H1 (cell line): ENCODE results near the gene C1QTNF1. TPM values are rescaled to one million over a fixed set of nuclear protein-coding genes. Genes with fewer than 3 reads are reported as not detected.

Experiments
- CTCF ChIA-PET: fragments of 300-600 bp; sonication (Branson Sonifier 250); formaldehyde crosslinking; loops from one replicate; lab custom pipeline; 2021; ENCODE audit not compliant: partially characterized antibody; lab: Charles Lee
- POLR2A ChIA-PET: fragments of 300-600 bp; sonication (Branson Sonifier 250); formaldehyde crosslinking; loops from one replicate; lab custom pipeline; 2021; ENCODE audit warnings: inconsistent platforms; ENCODE audit not compliant: partially characterized antibody; lab: Charles Lee
- DNase-seq, 2 experiments: peaks; one replicate each; pipeline versions ENCODE4 v3.0.0 to v3.0.0-alpha.2; 2010 to 2022; ENCODE audit warnings: low spot score in 2 of 2, low read depth in 1 of 2, mixed read lengths in 1 of 2
- FAIRE-seq: peaks from 2 replicates; lab custom pipeline; 2011; peaks lifted over from hg19 to GRCh38; lab: Jason Lieb, UNC
- H2AFZ ChIP-seq: 2 replicates; pipeline ENCODE4 v1.8.1; 2012; ENCODE audit warnings: low read length, inconsistent platforms
- H2AK5ac ChIP-seq: 2 replicates; pipeline ENCODE4 v1.6.1; 2013; ENCODE audit warnings: low read depth, low read length
- H2BK120ac ChIP-seq: replicated peaks from 2 replicates; pipeline ENCODE3; 2013; ENCODE audit warnings: low read depth, low read length, inconsistent platforms
- H2BK12ac ChIP-seq: 2 replicates; pipeline ENCODE4 v1.6.1; 2013; ENCODE audit warnings: low read depth, low read length
- H2BK15ac ChIP-seq: 2 replicates; pipeline ENCODE4 v1.6.1; 2013; ENCODE audit warnings: low read length
- H2BK20ac ChIP-seq: 2 replicates; pipeline ENCODE4 v1.6.1; 2013; ENCODE audit warnings: low read length
- H2BK5ac ChIP-seq: 2 replicates; pipeline ENCODE4 v1.6.1; 2013; ENCODE audit warnings: low read depth, low read length
- H3K14ac ChIP-seq: 2 replicates; pipeline ENCODE4 v1.6.1; 2013; ENCODE audit warnings: inconsistent platforms; ENCODE audit not compliant: insufficient read length
- H3K18ac ChIP-seq: 2 replicates; pipeline ENCODE4 v1.6.1; 2013; ENCODE audit warnings: low read length; ENCODE audit errors: extremely low read depth
- H3K23ac ChIP-seq: 2 replicates; pipeline ENCODE4 v1.6.1; 2013; ENCODE audit warnings: inconsistent platforms; ENCODE audit not compliant: insufficient read length
- H3K23me2 ChIP-seq: 2 replicates; pipeline ENCODE4 v1.6.1; 2013; ENCODE audit warnings: low read depth, low read length
- H3K27ac ChIP-seq: 2 replicates; pipeline ENCODE4 v1.6.1; 2011; ENCODE audit warnings: low read depth, low read length, inconsistent platforms
- H3K27me3 ChIP-seq, 4 experiments: replicated peaks in 1 of 4; 1 replicate in 1 of 4; 2 replicates in 3 of 4; pipeline versions ENCODE4 v1.6.1 to v1.8.1; 2011 to 2013; ENCODE audit warnings: low read length in 3 of 4, mild to moderate bottlenecking in 3 of 4, inconsistent platforms in 2 of 4, mixed read lengths in 2 of 4, moderate library complexity in 1 of 4; ENCODE audit not compliant: control insufficient read depth in 3 of 4, insufficient read depth in 3 of 4; ENCODE audit errors: extremely low read depth in 1 of 4
- H3K36me3 ChIP-seq, 4 experiments: 2 replicates each; pipeline versions ENCODE4 v1.6.1 to v1.8.1; 2011 to 2013; ENCODE audit warnings: mild to moderate bottlenecking in 4 of 4, low read length in 3 of 4, moderate library complexity in 2 of 4, control low read depth in 1 of 4, inconsistent platforms in 1 of 4; ENCODE audit not compliant: insufficient read depth in 4 of 4, control insufficient read depth in 2 of 4
- H3K4ac ChIP-seq: replicated peaks from 2 replicates; pipeline ENCODE3; 2013; ENCODE audit warnings: low read length, low read depth, mixed read lengths, inconsistent platforms; ENCODE audit not compliant: insufficient read length
- H3K4me1 ChIP-seq, 4 experiments: replicated peaks in 1 of 4; 1 replicate in 1 of 4; 2 replicates in 3 of 4; pipeline versions ENCODE4 v1.6.1 to v1.8.1; 2011 to 2013; ENCODE audit warnings: low read length in 3 of 4, inconsistent platforms in 2 of 4, mixed read lengths in 1 of 4; ENCODE audit not compliant: insufficient read depth in 4 of 4, control insufficient read depth in 3 of 4
- H3K4me2 ChIP-seq, 2 experiments: 2 replicates each; pipeline versions ENCODE4 v1.6.1 to v1.8.1; 2011 to 2013; ENCODE audit warnings: low read depth in 2 of 2, low read length in 2 of 2, control low read depth in 1 of 2, inconsistent platforms in 1 of 2, mild to moderate bottlenecking in 1 of 2; ENCODE audit not compliant: insufficient read depth in 1 of 2
- H3K4me3 ChIP-seq, 4 experiments: fragments of 200-600, 300-600 bp in 1 of 4; sonication (generic), shearing (Covaris generic), sonication (Bioruptor Twin) in 1 of 4; 2 replicates each; pipeline versions ENCODE4 v1.5.1 to v1.8.1; 2011 to 2016; ENCODE audit warnings: low read length in 4 of 4, low read depth in 3 of 4, control low read depth in 2 of 4, inconsistent platforms in 2 of 4, mild to moderate bottlenecking in 2 of 4, mixed read lengths in 1 of 4, moderate library complexity in 1 of 4; ENCODE audit not compliant: insufficient read depth in 2 of 4; ENCODE audit errors: extremely low read depth in 1 of 4
- H3K56ac ChIP-seq: replicated peaks from 2 replicates; pipeline ENCODE3; 2013; ENCODE audit warnings: low read depth, mild to moderate bottlenecking, mixed read lengths, low read length, inconsistent platforms; ENCODE audit not compliant: insufficient read length
- H3K79me1 ChIP-seq: 2 replicates; pipeline ENCODE4 v1.6.1; 2013; ENCODE audit warnings: low read depth, low read length, control low read depth
- H3K79me2 ChIP-seq, 2 experiments: 2 replicates each; pipeline versions ENCODE4 v1.6.1 to v1.8.1; 2012 to 2013; ENCODE audit warnings: low read length in 2 of 2, mild to moderate bottlenecking in 2 of 2, inconsistent platforms in 1 of 2; ENCODE audit not compliant: insufficient read depth in 2 of 2, control insufficient read depth in 1 of 2
- H3K9ac ChIP-seq, 4 experiments: replicated peaks in 1 of 4; 1 replicate in 1 of 4; 2 replicates in 3 of 4; pipeline versions ENCODE4 v1.6.1 to v1.8.1; 2011 to 2013; ENCODE audit warnings: low read depth in 3 of 4, low read length in 3 of 4, control low read depth in 2 of 4, mild to moderate bottlenecking in 2 of 4, moderate library complexity in 2 of 4, inconsistent platforms in 1 of 4; ENCODE audit errors: extremely low read depth in 1 of 4
- H3K9me3 ChIP-seq, 2 experiments: 2 replicates each; pipeline versions ENCODE4 v1.6.1 to v1.8.1; 2012 to 2013; ENCODE audit warnings: mild to moderate bottlenecking in 2 of 2, moderate library complexity in 2 of 2, control low read depth in 1 of 2, inconsistent platforms in 1 of 2, low read depth in 1 of 2, low read length in 1 of 2, mixed read lengths in 1 of 2; ENCODE audit not compliant: insufficient read depth in 2 of 2
- H4K20me1 ChIP-seq, 2 experiments: replicated peaks in 1 of 2; 2 replicates each; pipeline versions ENCODE3 to v1.8.1; 2011 to 2013; ENCODE audit warnings: inconsistent platforms in 2 of 2, low read length in 2 of 2, mild to moderate bottlenecking in 1 of 2; ENCODE audit not compliant: insufficient read depth in 2 of 2, control insufficient read depth in 1 of 2
- H4K5ac ChIP-seq: 2 replicates; pipeline ENCODE4 v1.6.1; 2013; ENCODE audit warnings: low read length, low read depth, mixed read lengths, inconsistent platforms; ENCODE audit not compliant: insufficient read length
- H4K8ac ChIP-seq: 2 replicates; pipeline ENCODE4 v1.8.0; 2013; ENCODE audit warnings: mild to moderate bottlenecking, moderate library complexity, low read length, inconsistent platforms; ENCODE audit not compliant: insufficient read depth; ENCODE audit errors: extremely low read depth
- H4K91ac ChIP-seq: replicated peaks from 2 replicates; pipeline ENCODE3; 2013; ENCODE audit warnings: low read length, mixed read lengths, inconsistent platforms; ENCODE audit not compliant: insufficient read length
- ASH2L ChIP-seq: fragments of 200-600, 300-600 bp; sonication (generic); IDR thresholded peaks from one replicate; pipeline ENCODE4 v1.7.1; 2017; ENCODE audit warnings: low read length
- CBX5 ChIP-seq: fragments of 300-800, 300-1000 bp; sonication (generic); IDR thresholded peaks from 2 replicates; pipeline ENCODE4 v1.7.1; 2016; ENCODE audit warnings: antibody characterized with exemption, low read length, low read depth
- EGR1 ChIP-seq: IDR thresholded peaks from 2 replicates; pipeline ENCODE4 v1.6.1; 2011; ENCODE audit warnings: low read depth, low read length, borderline replicate concordance
- KDM4A ChIP-seq: IDR thresholded peaks from one replicate; pipeline ENCODE4 v1.7.1; 2012; ENCODE audit warnings: low read depth, mild to moderate bottlenecking, moderate library complexity, low read length, inconsistent platforms; ENCODE audit not compliant: severe bottlenecking
- MAFK ChIP-seq: IDR thresholded peaks from 2 replicates; pipeline ENCODE4 v1.6.1; 2012; ENCODE audit warnings: low read depth, mild to moderate bottlenecking, improper control_type of control experiment, low read length
- RAD21 ChIP-seq, 2 experiments: IDR thresholded peaks in 1 of 2; conservative IDR thresholded peaks in 1 of 2; 2 replicates each; pipeline ENCODE4 v1.6.1; 2011; ENCODE audit warnings: low read depth in 2 of 2, low read length in 2 of 2, improper control_type of control experiment in 1 of 2, inconsistent platforms in 1 of 2, mild to moderate bottlenecking in 1 of 2, moderate library complexity in 1 of 2
- RBBP5 ChIP-seq: IDR thresholded peaks from 2 replicates; pipeline ENCODE4 v1.7.1; 2012; ENCODE audit warnings: low read depth, mild to moderate bottlenecking, inconsistent platforms, low read length, moderate library complexity, borderline replicate concordance
- SAP30 ChIP-seq: fragments of 300-600 bp; sonication (generic); IDR thresholded peaks from 2 replicates; pipeline ENCODE4 v1.7.1; 2012; ENCODE audit warnings: low read length, moderate library complexity, mild to moderate bottlenecking, inconsistent platforms; ENCODE audit not compliant: insufficient read depth, insufficient replicate concordance
- TCF12 ChIP-seq: IDR thresholded peaks from 2 replicates; pipeline ENCODE4 v1.6.1; 2011; ENCODE audit warnings: low read depth, mild to moderate bottlenecking, low read length
- YY1 ChIP-seq: IDR thresholded peaks from 2 replicates; pipeline ENCODE4 v1.6.1; 2011; ENCODE audit warnings: low read depth, mild to moderate bottlenecking, low read length
- WGBS, 2 experiments: shearing (Covaris generic) in 1 of 2; methylation state at CpG; one replicate each; pipeline versions ENCODE4 v1.1.6 to v1.1.7; 2013 to 2015; ENCODE audit warnings: low lambda C conversion rate in 2 of 2, mixed read lengths in 2 of 2, inconsistent platforms in 1 of 2, low coverage in 1 of 2, missing lambda C conversion rate in 1 of 2; ENCODE audit not compliant: insufficient replicate concordance in 2 of 2, insufficient coverage in 1 of 2, insufficient read length in 1 of 2; ENCODE audit errors: extremely low coverage in 1 of 2, missing lambda C conversion rate in 1 of 2; 5-methylcytosine and 5-hydroxymethylcytosine counted together
- polyA plus RNA-seq, 7 experiments: library from polyadenylated mRNA; depleted of rRNA in 3 of 7; stranded (reverse) in 5 of 7; unstranded in 2 of 7; fragments of >200 nt in 5 of 7; fragments of 200-250 nt in 2 of 7; gene quantifications; 1 replicate in 5 of 7; 2 replicates in 1 of 7; 4 replicates in 1 of 7; pipeline versions ENCODE4 v1.2.1 to v1.2.3, GENCODE V29; 2011 to 2013; ENCODE audit warnings: missing spikeins in 2 of 7, mixed read lengths in 2 of 7
- total RNA-seq: library from RNA; stranded (reverse); fragmentation: NEBNext Ultra II Directional; extraction: Animal tissue kit (Norgen Biotek cat#: 25700); gene quantifications from 2 replicates; pipeline ENCODE4 v1.2.1, GENCODE V29; 2021

C1QTNF1 gene
- total and polyA plus RNA-seq, 2 of the 8 experiments (the other 6 are each of a cell fraction or from before 2014, with no cell fraction given) = 1.5 to 2.5 TPM

GRCh38 chr17:79071161-79071740 is 47.3 kb downstream of the C1QTNF1 start:
- FAIRE-seq (no peak), DNase-seq (no peak)
- no peak overlapping the region for H2BK20ac ChIP-seq
- H3K56ac ChIP-seq = no peak overlapping the region
- no peak overlapping the region for H2BK12ac ChIP-seq
- no peak overlapping the region for H3K4ac ChIP-seq
- WGBS, 2 experiments = 93% methylated on average over 6 of the region's 6 CpGs; no CpG with 5 or more reads in 1 of the 2 experiments
- no peaks in the 10 kb centered on the region for H3K4me1 ChIP-seq
- H2BK15ac ChIP-seq = no peak overlapping the region
- no peaks in the 10 kb centered on the region for H3K9me3 ChIP-seq
- no peaks in the 10 kb centered on the region for H4K20me1 ChIP-seq
- CTCF ChIA-PET = interaction anchor here (1.1 to 3.2 kb wide), 7 partner anchors 9 to 321 kb away, joined by 3 to 9 read pairs (median 7); no protein-coding TSS in a partner anchor
- H3K23me2 ChIP-seq = peaks cover 6% of the 10 kb centered on the region; the same call in 1 of the 2 replicates
- peaks cover 0 to 5% (median 0%) of the 10 kb centered on the region in 4 experiments; a peak in 4 of 7 replicates for H3K27me3 ChIP-seq
- H3K79me1 ChIP-seq = no peaks in the 10 kb centered on the region
- H3K9ac ChIP-seq = no peak overlapping the region
- no peak overlapping the region for H3K14ac ChIP-seq
- no peak overlapping the region for H4K5ac ChIP-seq
- no peak overlapping the region for H2BK120ac ChIP-seq
- no peak overlapping the region for H3K4me3 ChIP-seq
- H3K79me2 ChIP-seq = no peaks in the 10 kb centered on the region
- POLR2A ChIA-PET = no interaction called here
- H4K91ac ChIP-seq = no peak overlapping the region
- no peak overlapping the region for H2AK5ac ChIP-seq
- H3K23ac ChIP-seq = no peak overlapping the region
- no peak overlapping the region for H2AFZ ChIP-seq
- H3K4me2 ChIP-seq = no peak overlapping the region
- H3K36me3 ChIP-seq = no peaks in the 10 kb centered on the region
- H2BK5ac ChIP-seq = no peak overlapping the region
- no peak overlapping the region for H4K8ac ChIP-seq
- H3K27ac ChIP-seq = no peak overlapping the region
- H3K18ac ChIP-seq = no peak overlapping the region
- no peak for TF ChIP-seq TCF12
- TF ChIP-seq RBBP5 = no peak
- TF ChIP-seq YY1 = no peak
- no peak for TF ChIP-seq RAD21 (IDR thresholded peaks at IDR 0.05 in 1 of 2, conservative IDR thresholded peaks at IDR 0.05 in 1 of 2; ENCODE audit: low read depth in 2 of 2, low read length in 2 of 2)
- TF ChIP-seq EGR1 = no peak
- no peak for TF ChIP-seq KDM4A
- TF ChIP-seq SAP30 = no peak
- TF ChIP-seq ASH2L = no peak
- no peak for TF ChIP-seq MAFK
- no peak for TF ChIP-seq CBX5
